Transverse colon (tissue), 4 donors: ENCODE measurements around the gene WIPF3.

Source experiments
- CTCF ChIP-seq, 5 experiments: fragments of 200-600 bp in 3 of 5; fragments of 450-650 bp in 2 of 5; sonication (generic) in 3 of 5; IDR thresholded peaks; 1 replicate in 2 of 5; 2 replicates in 3 of 5; pipeline ENCODE4 v1.5.1; 2016 to 2017; ENCODE audit warnings: antibody characterized with exemption in 5 of 5, inconsistent platforms in 3 of 5, mild to moderate bottlenecking in 2 of 5, moderate library complexity in 1 of 5
- EP300 ChIP-seq: sonication (generic); formaldehyde crosslinking; IDR thresholded peaks from one replicate; pipeline ENCODE4 v1.6.1; 2017; ENCODE audit warnings: antibody characterized with exemption, low read depth
- POLR2A ChIP-seq: fragments of 450-650 bp; IDR thresholded peaks from one replicate; pipeline ENCODE4 v1.6.1; 2016; ENCODE audit warnings: antibody characterized with exemption, mild to moderate bottlenecking, moderate library complexity
- POLR2AphosphoS5 ChIP-seq, 3 donors: sonication (generic); formaldehyde crosslinking; IDR thresholded peaks; one replicate each; pipeline ENCODE4 v1.6.1; 2016; ENCODE audit warnings: antibody characterized with exemption in 3 of 3

- no peak for TF ChIP-seq CTCF (IDR thresholded peaks at IDR 0.05)
- TF ChIP-seq EP300: no peak
- TF ChIP-seq POLR2A: no peak
- no peak for TF ChIP-seq POLR2AphosphoS5 (IDR thresholded peaks at IDR 0.05)
Measured at GRCh38 chr7:29965030-29965429, 158.7 kb downstream of the WIPF3 start.
